ENCODE data around the gene AGBL1. TPM values are rescaled to one million over a fixed set of nuclear protein-coding genes. Genes with fewer than 3 reads are reported as not detected.

Gene AGBL1
- total RNA-seq, 1 experiment from 2014 or later = not detected

GRCh38 chr15:86772369-86773059, 692.8 kb downstream of the AGBL1 start:
- Histone ChIP-seq H3K4me3 (ENCODE audit: low read depth, low read length, poor library complexity, severe bottlenecking) (no peak overlapping the region), H3K27ac (ENCODE audit: low read depth, low read length, poor library complexity, severe bottlenecking) (no peak overlapping the region), H3K36me3 (ENCODE audit: insufficient read depth, low read length, poor library complexity, severe bottlenecking) (no peaks in the 10 kb centered on the region), H3K9me3 (ENCODE audit: low read depth, low read length, poor library complexity, severe bottlenecking) (no peaks in the 10 kb centered on the region), H3K27me3 (replicated peaks; ENCODE audit: insufficient read depth, low read depth, low read length, poor library complexity) (no peaks in the 10 kb centered on the region), H3K4me1 (ENCODE audit: insufficient read depth, low read length, poor library complexity, severe bottlenecking) (no peaks in the 10 kb centered on the region)
- CTCF ChIA-PET = no interaction called here
- no peak for TF ChIP-seq EZH2 (IDR thresholded peaks at IDR 0.05; ENCODE audit: borderline replicate concordance, low read depth, low read length, poor library complexity, severe bottlenecking)
- no peak for TF ChIP-seq CTCF (conservative IDR thresholded peaks at IDR 0.05; ENCODE audit: low read depth, low read length)
- POLR2A ChIA-PET (ENCODE audit: low non-redundant PET) = no interaction called here
- intact Hi-C loops (cut with micrococcal nuclease; ENCODE audit: unreplicated experiment) = no loop called here
- DNase-seq (ENCODE audit: low spot score) = no peak
- no TSS peak for BruUV-seq (replicated peaks)

DNA sequence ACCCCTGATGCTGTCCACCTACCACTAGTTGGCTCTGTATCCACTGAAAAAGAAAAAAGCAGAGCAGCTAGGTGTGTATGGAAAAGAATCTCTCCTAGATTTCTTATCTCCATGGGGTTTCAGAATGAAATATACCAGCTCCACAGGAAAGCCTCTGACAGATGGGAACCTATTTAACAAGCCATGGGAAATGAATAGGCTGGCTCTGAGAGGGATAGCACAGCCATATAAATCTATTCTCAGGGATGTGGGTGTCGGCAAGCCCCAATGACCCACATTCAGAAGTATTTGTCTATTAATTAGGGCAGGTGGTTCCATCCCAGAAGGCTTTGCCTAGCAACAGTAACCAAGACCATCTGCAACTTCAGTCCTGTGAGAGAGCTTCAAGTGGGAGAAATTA, 694.1 kb downstream of the AGBL1 start:
- CTCF ChIA-PET = no interaction called here
- POLR2A ChIA-PET (ENCODE audit: low non-redundant PET) = no interaction called here
- intact Hi-C loops (cut with micrococcal nuclease; ENCODE audit: unreplicated experiment) = no loop called here
- Histone ChIP-seq H3K36me3 (ENCODE audit: insufficient read depth, low read length, poor library complexity, severe bottlenecking) (no peaks in the 10 kb centered on the region), H3K9me3 (ENCODE audit: low read depth, low read length, poor library complexity, severe bottlenecking) (no peaks in the 10 kb centered on the region), H3K27ac (ENCODE audit: low read depth, low read length, poor library complexity, severe bottlenecking) (no peak overlapping the region), H3K27me3 (replicated peaks; ENCODE audit: insufficient read depth, low read depth, low read length, poor library complexity) (no peaks in the 10 kb centered on the region), H3K4me1 (ENCODE audit: insufficient read depth, low read length, poor library complexity, severe bottlenecking) (no peaks in the 10 kb centered on the region), H3K4me3 (ENCODE audit: low read depth, low read length, poor library complexity, severe bottlenecking) (no peak overlapping the region)
- DNase-seq (ENCODE audit: low spot score) = no peak
- BruUV-seq (replicated peaks) = no TSS peak
- TF ChIP-seq EZH2 (IDR thresholded peaks at IDR 0.05; ENCODE audit: borderline replicate concordance, low read depth, low read length, poor library complexity, severe bottlenecking) = no peak
- TF ChIP-seq CTCF (conservative IDR thresholded peaks at IDR 0.05; ENCODE audit: low read depth, low read length) = no peak

DNA sequence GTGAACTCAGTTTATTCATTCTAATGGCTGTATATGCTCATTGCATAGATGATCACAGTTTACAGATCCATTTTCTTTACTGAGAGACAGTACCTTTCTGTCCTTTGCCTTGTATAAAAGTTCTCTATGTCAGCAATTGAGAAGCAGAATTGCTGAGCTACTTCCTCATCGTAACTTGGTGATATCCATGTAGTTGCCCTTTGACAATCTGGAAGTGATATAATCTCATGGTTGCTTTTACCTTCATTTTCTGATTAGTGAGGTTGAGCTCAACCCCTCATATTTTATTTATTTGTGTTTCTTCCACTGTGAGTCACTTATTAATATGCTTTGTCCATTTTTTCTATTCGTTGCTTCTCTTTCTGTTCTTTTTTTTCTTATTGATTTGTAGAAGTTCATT, 696.5 kb downstream of the AGBL1 start:
- TF ChIP-seq EZH2 (IDR thresholded peaks at IDR 0.05; ENCODE audit: borderline replicate concordance, low read depth, low read length, poor library complexity, severe bottlenecking) = no peak
- no peak for TF ChIP-seq CTCF (conservative IDR thresholded peaks at IDR 0.05; ENCODE audit: low read depth, low read length)
- BruUV-seq (replicated peaks) = no TSS peak
- H3K36me3 ChIP-seq (ENCODE audit: insufficient read depth, low read length, poor library complexity, severe bottlenecking) = no peaks in the 10 kb centered on the region
- DNase-seq (ENCODE audit: low spot score) = no peak
- H3K27ac ChIP-seq (ENCODE audit: low read depth, low read length, poor library complexity, severe bottlenecking) = no peak overlapping the region
- H3K9me3 ChIP-seq (ENCODE audit: low read depth, low read length, poor library complexity, severe bottlenecking) = no peaks in the 10 kb centered on the region
- H3K27me3 ChIP-seq (replicated peaks; ENCODE audit: insufficient read depth, low read depth, low read length, poor library complexity) = no peaks in the 10 kb centered on the region
- intact Hi-C loops (cut with micrococcal nuclease; ENCODE audit: unreplicated experiment) = no loop called here
- no peak overlapping the region for H3K4me3 ChIP-seq (ENCODE audit: low read depth, low read length, poor library complexity, severe bottlenecking)
- no peaks in the 10 kb centered on the region for H3K4me1 ChIP-seq (ENCODE audit: insufficient read depth, low read length, poor library complexity, severe bottlenecking)
- CTCF ChIA-PET = no interaction called here
- POLR2A ChIA-PET (ENCODE audit: low non-redundant PET) = no interaction called here
